Measurements from ENCODE around the gene FGF5. TPM values are rescaled to one million over a fixed set of nuclear protein-coding genes. Genes with fewer than 3 reads are reported as not detected.

Gene FGF5
- total and polyA plus RNA-seq, 10 of the 15 experiments (the other 5 are each of a cell fraction or from before 2014, with no cell fraction given), result 0.87 to 7.4 (median 1.6) TPM

DNA sequence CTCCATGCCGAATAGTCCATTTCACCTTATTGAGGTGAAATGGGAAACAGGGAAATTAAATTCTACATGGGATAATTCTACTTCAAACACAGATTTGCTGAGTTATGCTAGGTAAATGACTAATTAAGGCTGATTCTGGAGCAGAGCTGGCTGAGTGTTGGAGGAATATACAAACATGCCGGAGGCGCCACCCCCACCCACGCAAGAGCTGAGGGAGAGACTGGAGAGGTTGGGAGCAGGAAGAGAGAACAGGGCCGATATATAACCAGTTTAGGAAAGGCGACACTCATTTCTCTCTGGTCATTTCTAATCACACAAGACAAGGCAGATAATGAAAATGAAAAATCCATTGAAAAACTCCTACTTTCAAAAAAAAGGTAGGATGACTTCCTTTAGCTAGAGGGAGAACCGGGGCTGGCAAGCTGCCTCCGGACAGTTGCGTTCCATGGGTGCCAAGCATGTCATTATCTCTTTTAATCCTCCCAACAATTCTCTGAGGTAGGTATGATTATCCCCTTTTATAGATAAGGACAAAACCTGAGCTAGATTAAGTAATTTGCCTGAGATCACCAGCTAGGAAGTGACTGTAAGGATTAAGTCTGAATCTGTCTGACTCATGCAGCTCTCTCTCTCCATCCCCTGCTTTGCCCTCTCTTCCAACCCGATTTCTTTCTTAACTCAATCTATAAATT lies 41.5 kb downstream of the FGF5 start:
- SMC1A ChIA-PET (ENCODE audit: uncharacterized antibody, unreplicated experiment), result interaction anchor here (1.4 kb wide), 1 partner anchor 11 kb away, joined by 3 read pairs; no protein-coding TSS in a partner anchor
- no peak overlapping the region for H3K4me2 ChIP-seq (ENCODE audit: control insufficient read depth, insufficient read depth)
- no peak overlapping the region for H3K27ac ChIP-seq (ENCODE audit: control insufficient read depth, insufficient read depth)
- no peak overlapping the region for H3K4me3 ChIP-seq
- H4K20me1 ChIP-seq (ENCODE audit: control insufficient read depth, insufficient read depth), result no peaks in the 10 kb centered on the region
- no peak overlapping the region for H3K9ac ChIP-seq (ENCODE audit: control insufficient read depth, insufficient read depth, low read length)
- FAIRE-seq (no peak), ATAC-seq (no peak), DNase-seq (ENCODE audit: low read depth, low spot score) (no peak)
- H3K9me3 ChIP-seq (replicated peaks; ENCODE audit: control insufficient read depth, insufficient read depth, low read length), result no peaks in the 10 kb centered on the region
- no peaks in the 10 kb centered on the region for H3K4me1 ChIP-seq (ENCODE audit: control insufficient read depth, insufficient read depth, low read length)
- no peak overlapping the region for H2AFZ ChIP-seq (ENCODE audit: control insufficient read depth, low read depth, low read length)
- H3K36me3 ChIP-seq (ENCODE audit: control insufficient read depth in 2 of 2, insufficient read depth in 2 of 2, low read length in 1 of 2), result no peaks in the 10 kb centered on the region
- H3K27me3 ChIP-seq (replicated peaks in 1 of 2; ENCODE audit: control insufficient read depth in 2 of 2, insufficient read depth in 2 of 2, low read length in 1 of 2), result no peaks in the 10 kb centered on the region; a peak in 1 of 4 replicates
- H3K79me2 ChIP-seq (ENCODE audit: control insufficient read depth, insufficient read depth, low read length), result no peaks in the 10 kb centered on the region
- BruUV-seq (replicated peaks), result no TSS peak
- CTCF ChIA-PET, result no interaction called here
- RAD21 ChIA-PET (ENCODE audit: unreplicated experiment), result no interaction called here
- in situ Hi-C loops (cut with MboI) (no loop called here), intact Hi-C loops (cut with micrococcal nuclease; ENCODE audit: unreplicated experiment) (no loop called here)
- TF ChIP-seq ZNF274 (IDR thresholded peaks at IDR 0.05; ENCODE audit: insufficient read depth, insufficient read length) (no peak), ZNF622 (IDR thresholded peaks at IDR 0.05) (no peak), NFIC (IDR thresholded peaks at IDR 0.05; ENCODE audit: low read depth, low read length) (no peak), BRCA1 (IDR thresholded peaks at IDR 0.05; ENCODE audit: low read depth, low read length) (no peak), RUNX3 (IDR thresholded peaks at IDR 0.05; ENCODE audit: low read length) (no peak), RAD51 (IDR thresholded peaks at IDR 0.05) (no peak), CHD2 (IDR thresholded peaks at IDR 0.05; ENCODE audit: borderline replicate concordance, low read depth, low read length) (no peak), ATF7 (IDR thresholded peaks at IDR 0.05; ENCODE audit: low read depth) (no peak), KDM1A (IDR thresholded peaks at IDR 0.05; ENCODE audit: borderline replicate concordance) (no peak)
- 40% methylated on average over 10 of the region's 10 CpGs for whole genome bisulfite sequencing (ENCODE audit: insufficient coverage, insufficient replicate concordance, low lambda C conversion rate, missing lambda C conversion rate)
- POLR2A ChIA-PET, result no interaction called here

DNA sequence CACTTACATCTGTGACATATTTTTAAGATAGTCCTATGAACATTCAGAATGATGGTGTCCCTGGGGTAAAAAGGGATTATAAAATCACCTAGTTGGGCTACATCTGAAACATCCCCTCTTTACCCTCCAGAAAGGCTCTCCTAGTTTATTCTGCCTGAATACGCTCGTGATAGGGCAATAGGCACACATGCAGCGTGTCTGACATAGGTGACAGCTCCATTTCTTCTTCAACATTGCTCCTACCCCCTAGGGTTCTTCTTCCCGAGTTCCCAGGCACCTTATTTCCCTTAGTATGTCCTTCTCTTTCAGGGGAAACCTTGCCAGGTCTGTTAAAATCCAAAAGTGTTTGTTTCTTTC lies 42.0 kb downstream of the FGF5 start:
- Histone ChIP-seq H3K27ac (ENCODE audit: control insufficient read depth, insufficient read depth) (no peak overlapping the region), H3K4me1 (ENCODE audit: control insufficient read depth, insufficient read depth, low read length) (no peaks in the 10 kb centered on the region), H4K20me1 (ENCODE audit: control insufficient read depth, insufficient read depth) (no peaks in the 10 kb centered on the region), H3K4me2 (ENCODE audit: control insufficient read depth, insufficient read depth) (no peak overlapping the region), H3K27me3 (replicated peaks in 1 of 2; ENCODE audit: control insufficient read depth in 2 of 2, insufficient read depth in 2 of 2, low read length in 1 of 2) (no peaks in the 10 kb centered on the region; a peak in 1 of 4 replicates), H3K79me2 (ENCODE audit: control insufficient read depth, insufficient read depth, low read length) (no peaks in the 10 kb centered on the region), H3K4me3 (no peak overlapping the region), H3K9me3 (replicated peaks; ENCODE audit: control insufficient read depth, insufficient read depth, low read length) (no peaks in the 10 kb centered on the region), H2AFZ (ENCODE audit: control insufficient read depth, low read depth, low read length) (no peak overlapping the region), H3K9ac (ENCODE audit: control insufficient read depth, insufficient read depth, low read length) (no peak overlapping the region), H3K36me3 (ENCODE audit: control insufficient read depth in 2 of 2, insufficient read depth in 2 of 2, low read length in 1 of 2) (no peaks in the 10 kb centered on the region)
- DNase-seq (ENCODE audit: low read depth, low spot score) (no peak), FAIRE-seq (no peak), ATAC-seq (no peak)
- in situ Hi-C loops (cut with MboI), result no loop called here
- WGBS (ENCODE audit: insufficient coverage, insufficient replicate concordance, low lambda C conversion rate, missing lambda C conversion rate), result 2% methylated on average over 4 of the region's 4 CpGs
- RAD21 ChIA-PET (ENCODE audit: unreplicated experiment), result no interaction called here
- POLR2A ChIA-PET, result no interaction called here
- BruUV-seq (replicated peaks), result no TSS peak
- intact Hi-C loops (cut with micrococcal nuclease; ENCODE audit: unreplicated experiment), result no loop called here
- SMC1A ChIA-PET (ENCODE audit: uncharacterized antibody, unreplicated experiment), result no interaction called here
- CTCF ChIA-PET, result no interaction called here
- TF ChIP-seq TCF3 (IDR thresholded peaks at IDR 0.05; ENCODE audit: borderline replicate concordance, insufficient read depth, low read depth, low read length) (no peak), E2F4 (IDR thresholded peaks at IDR 0.05; ENCODE audit: low read depth, low read length) (no peak)
- TF ChIP-seq, protein P1, sequence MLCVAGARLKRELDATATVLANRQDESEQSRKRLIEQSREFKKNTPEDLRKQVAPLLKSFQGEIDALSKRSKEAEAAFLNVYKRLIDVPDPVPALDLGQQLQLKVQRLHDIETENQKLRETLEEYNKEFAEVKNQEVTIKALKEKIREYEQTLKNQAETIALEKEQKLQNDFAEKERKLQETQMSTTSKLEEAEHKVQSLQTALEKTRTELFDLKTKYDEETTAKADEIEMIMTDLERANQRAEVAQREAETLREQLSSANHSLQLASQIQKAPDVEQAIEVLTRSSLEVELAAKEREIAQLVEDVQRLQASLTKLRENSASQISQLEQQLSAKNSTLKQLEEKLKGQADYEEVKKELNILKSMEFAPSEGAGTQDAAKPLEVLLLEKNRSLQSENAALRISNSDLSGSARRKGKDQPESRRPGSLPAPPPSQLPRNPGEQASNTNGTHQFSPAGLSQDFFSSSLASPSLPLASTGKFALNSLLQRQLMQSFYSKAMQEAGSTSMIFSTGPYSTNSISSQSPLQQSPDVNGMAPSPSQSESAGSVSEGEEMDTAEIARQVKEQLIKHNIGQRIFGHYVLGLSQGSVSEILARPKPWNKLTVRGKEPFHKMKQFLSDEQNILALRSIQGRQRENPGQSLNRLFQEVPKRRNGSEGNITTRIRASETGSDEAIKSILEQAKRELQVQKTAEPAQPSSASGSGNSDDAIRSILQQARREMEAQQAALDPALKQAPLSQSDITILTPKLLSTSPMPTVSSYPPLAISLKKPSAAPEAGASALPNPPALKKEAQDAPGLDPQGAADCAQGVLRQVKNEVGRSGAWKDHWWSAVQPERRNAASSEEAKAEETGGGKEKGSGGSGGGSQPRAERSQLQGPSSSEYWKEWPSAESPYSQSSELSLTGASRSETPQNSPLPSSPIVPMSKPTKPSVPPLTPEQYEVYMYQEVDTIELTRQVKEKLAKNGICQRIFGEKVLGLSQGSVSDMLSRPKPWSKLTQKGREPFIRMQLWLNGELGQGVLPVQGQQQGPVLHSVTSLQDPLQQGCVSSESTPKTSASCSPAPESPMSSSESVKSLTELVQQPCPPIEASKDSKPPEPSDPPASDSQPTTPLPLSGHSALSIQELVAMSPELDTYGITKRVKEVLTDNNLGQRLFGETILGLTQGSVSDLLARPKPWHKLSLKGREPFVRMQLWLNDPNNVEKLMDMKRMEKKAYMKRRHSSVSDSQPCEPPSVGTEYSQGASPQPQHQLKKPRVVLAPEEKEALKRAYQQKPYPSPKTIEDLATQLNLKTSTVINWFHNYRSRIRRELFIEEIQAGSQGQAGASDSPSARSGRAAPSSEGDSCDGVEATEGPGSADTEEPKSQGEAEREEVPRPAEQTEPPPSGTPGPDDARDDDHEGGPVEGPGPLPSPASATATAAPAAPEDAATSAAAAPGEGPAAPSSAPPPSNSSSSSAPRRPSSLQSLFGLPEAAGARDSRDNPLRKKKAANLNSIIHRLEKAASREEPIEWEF (IDR thresholded peaks at IDR 0.05; ENCODE audit: insufficient replicate concordance, low read depth, low read length), result no peak
